ENCODE measurements around the gene KLF3.

KLF3 gene

DNA sequence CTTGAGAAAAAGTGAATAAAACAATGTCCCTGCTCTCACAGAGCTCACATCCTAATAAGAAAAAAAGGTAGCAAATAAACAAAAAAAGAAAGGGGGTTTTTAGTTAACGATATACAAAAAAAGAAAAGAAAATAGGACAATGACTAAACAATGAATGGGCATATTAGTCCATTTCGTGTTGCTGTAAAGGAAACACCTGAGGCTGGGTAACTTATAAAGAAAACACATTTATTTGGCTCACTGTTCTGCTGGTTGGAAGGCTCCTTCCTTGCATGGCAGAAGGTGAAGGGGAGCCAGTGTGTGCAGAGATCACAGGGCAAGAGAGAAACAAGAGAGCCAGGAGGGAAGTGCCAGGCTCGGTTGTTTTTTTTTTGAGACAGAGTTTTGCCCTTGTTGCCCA lies 4.7 kb upstream of the KLF3 start:
- no peak for DNase-seq

DNA sequence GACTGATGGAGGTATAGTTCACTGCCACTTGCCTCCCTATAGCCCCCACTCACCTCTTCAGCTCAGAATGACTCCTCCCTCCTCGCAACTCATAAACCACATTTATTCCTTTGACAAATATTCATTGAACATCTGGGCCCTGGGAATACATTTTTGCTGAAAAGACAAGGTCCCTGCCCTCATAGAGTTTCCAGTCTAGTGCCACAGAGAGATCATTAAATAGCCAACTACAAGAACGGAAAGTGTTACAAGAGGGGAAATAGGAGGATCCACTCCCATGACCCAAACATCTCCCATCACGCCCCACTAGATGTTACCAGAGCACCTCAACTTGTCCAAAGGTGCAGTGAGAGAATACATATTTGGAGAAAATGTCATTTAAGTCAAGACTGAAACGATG lies 3.2 kb upstream of the KLF3 start:
- no peak for DNase-seq

DNA sequence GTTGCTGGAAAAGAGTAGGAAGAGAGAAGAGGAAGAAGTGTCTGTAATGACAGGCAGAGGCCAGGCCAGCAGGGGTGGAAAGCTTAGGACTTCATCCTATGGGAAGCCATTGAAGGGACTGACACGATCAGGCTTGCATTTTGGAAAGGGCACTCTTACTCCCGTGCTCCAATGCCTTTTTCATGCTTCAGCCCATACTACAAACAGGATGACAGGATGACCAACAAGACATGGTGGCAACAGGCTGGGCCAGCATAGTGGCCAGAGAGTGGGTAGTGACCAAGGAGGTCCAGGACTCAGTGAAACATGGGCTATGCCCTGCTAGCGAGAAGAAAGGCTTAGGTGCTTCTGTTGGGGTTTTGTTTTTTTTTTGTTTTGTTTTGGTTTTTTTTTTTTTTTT lies 2.6 kb upstream of the KLF3 start:
- DNase-seq = no peak

DNA sequence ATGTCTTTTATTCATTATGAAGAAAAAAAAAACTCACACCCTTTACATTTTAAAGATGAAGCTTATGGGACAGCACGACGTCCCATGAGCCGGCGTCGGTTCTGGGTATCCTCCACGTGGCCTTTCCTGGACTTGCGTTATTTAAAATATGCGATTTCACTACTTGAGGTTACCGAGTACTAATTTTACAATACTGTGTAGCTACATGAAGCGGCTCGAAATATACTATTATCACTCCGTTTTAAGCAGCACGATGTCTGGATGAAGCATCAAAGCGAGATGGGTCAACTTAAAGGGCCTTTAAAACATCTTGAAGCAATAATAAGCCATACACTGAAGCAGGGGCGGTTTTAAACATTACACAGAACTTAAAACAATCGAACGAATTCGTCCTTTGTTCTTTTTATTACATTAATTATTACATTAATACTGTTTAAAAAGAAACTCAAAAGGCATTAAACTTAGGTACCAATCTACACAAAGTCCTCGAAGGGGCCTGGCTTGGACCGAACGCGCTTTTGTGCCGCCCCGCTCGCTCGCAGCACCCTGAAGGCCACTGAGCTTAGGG lies 1.4 kb upstream of the KLF3 start:
- DNase-seq = no peak

DNA sequence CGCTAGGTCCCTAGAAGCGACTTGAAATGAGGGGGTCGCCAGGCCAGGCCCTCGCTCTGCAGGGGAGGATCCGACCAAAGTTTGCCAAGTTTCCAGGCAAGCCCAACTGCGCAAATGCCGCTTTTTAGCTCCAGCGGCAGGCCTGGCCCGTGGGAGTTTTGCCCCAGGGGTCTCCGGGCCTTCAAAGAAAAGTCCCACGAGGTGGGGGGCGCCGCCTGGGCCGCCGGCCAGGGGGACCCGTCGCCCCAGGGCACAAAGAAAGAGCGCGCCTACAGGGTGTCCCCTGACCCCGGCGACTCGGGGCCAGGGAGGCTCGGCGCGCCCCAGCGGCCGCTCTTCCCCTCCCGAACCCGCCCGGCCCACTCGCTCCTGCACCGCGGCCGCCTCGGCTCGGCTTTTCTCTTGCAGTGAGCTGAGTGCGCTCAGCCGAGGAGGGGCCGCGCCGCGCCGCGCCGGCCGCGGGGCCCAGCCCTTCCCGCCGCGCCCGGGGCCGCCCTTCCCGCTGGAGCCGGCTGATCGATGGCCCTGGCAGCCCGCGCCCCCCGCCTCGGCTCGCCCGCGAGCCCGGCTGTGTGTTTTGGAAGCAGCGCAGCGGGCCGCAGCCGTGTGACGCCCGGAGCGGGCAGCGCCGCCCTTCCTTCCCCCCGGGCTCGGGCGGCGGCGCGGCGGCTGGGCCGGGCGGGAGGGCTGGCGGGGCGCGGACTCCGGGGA lies 754 bp upstream of the KLF3 start:
- peak; percentile 67 for DNase-seq

DNA sequence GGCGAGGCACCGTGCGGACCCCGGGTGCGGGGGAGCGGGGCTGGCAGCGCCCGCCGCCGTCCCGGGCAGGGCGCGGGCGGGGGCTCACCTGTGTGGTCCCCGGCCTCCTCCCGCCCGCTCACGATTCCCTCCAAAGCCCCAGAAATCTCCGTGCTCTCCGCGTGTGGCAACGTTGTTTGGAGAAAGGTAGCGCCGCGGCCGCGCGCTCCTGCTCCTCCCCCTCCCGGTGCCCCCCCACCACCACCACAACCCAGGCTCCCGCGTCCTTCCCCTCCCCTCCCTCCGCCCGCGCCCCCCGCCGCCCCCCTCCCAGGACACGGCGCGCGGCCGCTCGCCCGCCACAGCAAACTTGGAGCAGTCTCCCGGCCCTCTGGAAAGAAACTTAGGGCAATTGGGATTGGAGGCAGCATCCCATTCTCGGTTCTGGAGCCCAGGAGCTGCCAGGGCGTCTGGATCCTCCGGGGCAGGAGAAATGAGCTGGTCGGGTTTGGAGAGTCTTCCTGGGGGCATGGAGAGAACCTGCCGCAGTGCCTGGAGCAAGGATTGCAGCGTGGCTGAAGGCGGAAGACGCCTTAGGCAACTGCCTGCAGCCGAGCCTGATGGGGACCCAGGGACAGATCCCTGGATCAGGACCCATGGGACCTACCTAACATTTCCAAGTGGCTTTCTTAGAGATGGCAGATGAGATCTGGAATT lies 855 bp downstream of the KLF3 start:
- peak; percentile 52 for DNase-seq

DNA sequence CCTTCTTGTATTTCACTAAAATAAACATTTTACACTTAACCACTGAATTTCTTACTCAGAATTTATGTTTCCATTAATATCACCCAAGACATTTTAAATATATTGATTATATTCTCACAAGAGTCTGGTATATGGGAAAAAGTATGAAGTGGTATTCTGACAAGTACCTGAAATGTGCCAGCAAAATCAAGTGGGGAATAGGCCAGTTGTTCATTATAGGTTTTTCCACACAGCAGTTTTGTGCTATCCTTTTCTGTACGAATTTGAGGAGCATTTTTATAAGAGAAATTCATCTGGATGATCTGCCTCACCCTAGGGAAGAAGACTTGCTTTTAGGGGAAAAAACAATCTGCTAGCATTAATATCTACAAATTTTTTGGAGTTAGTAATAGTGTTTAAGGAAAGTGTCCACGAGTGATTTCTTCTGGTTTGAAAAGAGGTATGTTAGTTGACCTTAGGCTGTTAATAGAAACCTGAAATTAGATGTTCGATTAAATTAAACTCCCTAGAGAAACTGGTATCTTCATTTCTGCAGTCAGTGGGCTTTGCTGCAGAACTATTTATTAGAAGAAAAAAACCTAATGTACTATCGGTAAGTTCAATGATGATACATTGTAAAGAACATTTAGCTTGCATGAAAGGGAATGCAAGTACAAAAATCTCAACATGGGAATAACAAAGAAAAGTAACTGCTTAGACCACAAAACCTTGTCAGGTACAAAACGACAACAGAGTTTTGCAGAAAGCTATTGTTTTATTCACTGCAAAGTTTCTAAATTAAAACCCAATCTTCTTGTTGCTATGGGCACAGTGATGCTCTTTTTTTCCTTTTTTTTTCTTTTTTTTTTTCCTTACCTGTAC lies 1.8 kb downstream of the KLF3 start:
- peak; percentile 54 for DNase-seq

DNA sequence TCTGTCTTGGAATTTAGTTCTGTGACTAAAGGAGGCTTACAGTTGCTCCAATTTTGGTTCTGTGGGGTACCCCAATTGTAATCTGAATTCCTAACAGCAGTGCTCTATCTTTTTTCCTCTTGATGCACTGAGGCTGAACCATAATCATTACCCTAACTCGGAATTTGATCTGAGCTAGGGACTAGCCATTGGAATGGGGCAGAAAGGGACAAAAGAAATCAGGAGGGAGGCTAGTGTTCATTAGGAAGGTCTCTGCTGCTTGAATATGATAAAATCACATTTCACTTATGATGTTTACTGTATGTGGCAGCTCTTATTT lies 2.7 kb downstream of the KLF3 start:
- peak; percentile 80 for DNase-seq

DNA sequence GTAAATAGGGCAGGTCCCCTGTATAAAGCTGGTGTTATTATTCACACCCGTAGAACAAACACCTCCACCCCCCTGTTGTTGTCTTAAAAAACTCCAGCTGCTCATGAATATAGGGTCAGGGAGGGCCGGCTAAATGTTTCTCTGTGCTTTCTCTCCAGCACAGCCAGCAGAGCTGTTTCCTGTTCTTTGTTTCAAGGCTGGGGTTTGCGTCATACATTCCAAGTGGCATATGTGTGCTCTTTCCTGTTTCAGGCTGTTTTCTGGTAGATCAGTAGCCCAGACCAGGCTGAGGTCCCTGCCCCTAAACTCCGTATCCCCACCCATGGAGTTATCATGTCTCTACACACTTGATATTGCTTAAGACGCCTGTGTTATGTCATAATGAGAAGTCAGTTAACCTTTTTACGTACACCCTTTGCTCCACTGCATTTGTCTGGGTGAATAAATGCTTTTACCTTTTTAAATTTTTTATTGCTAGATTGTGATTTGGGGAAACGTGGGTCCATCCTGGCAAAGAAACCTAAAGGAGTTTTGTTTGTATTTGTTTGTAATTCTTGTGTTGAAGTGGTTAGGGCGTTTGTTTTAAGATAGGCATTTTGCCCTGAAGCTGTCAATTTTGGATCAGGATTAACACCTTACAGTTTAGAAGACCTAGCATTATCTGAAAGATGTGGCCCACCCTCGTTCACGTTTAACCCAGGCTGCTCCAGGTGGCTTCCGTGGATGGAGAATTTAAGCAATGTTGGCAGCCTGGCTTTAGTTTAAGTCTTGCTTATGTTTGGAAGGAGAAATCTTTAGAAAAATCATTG lies 3.3 kb downstream of the KLF3 start:
- DNase-seq = peak; percentile 97

DNA sequence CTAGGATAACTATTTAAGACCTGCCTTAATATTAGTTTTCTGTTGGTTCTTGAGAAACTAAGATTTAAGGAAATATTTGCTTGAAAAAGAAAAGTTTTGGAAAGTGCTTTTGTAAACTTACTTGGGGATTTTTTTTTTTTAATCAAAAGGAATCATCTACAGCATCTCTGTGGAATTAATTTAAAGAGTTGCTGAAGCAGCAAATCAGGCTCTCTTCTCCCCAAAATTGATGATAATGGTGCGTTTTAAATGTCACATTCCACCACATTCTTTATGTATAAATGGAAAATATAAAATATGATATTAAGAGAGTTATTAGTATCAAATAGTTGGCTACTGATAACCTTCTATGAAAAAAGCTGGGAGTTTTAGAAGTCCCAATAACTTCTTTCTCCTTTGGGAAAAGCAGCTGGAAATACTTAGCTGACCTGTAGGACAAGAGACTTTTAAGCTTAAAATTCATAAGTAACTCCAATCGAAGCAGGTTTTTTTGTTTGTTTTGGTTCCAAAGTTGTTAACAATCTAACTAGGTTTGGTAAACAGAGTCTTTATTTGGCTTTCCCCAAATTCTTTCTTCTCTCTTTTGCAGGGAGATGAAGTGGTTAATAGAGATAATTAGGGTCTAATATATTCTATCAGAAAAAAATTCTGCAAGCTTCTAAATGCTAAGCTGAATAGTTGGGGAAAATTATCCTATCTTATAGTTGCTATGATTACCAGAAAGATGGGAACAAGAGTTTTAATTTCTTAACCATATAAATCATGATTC lies 4.4 kb downstream of the KLF3 start:
- no peak for DNase-seq

DNA sequence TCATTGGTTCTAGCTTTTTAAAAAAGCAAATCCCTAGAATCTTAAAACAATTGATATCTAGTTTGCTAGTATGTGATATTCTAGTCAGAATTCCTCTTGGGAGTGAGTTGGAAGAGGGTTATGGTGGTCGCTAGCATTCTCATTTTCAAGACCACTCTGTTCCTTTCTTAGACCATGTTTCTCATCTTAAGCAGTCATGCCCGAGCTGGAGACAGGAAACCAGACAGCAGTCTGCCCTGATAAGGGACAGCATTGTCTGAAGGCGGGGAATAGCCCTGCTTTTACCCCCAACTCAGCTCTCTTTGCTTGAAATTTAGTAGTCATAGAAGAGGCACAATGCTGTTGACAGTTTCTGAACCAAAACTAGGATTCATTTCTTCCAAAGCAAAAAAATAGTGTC lies 5.2 kb downstream of the KLF3 start:
- DNase-seq = no peak

DNA sequence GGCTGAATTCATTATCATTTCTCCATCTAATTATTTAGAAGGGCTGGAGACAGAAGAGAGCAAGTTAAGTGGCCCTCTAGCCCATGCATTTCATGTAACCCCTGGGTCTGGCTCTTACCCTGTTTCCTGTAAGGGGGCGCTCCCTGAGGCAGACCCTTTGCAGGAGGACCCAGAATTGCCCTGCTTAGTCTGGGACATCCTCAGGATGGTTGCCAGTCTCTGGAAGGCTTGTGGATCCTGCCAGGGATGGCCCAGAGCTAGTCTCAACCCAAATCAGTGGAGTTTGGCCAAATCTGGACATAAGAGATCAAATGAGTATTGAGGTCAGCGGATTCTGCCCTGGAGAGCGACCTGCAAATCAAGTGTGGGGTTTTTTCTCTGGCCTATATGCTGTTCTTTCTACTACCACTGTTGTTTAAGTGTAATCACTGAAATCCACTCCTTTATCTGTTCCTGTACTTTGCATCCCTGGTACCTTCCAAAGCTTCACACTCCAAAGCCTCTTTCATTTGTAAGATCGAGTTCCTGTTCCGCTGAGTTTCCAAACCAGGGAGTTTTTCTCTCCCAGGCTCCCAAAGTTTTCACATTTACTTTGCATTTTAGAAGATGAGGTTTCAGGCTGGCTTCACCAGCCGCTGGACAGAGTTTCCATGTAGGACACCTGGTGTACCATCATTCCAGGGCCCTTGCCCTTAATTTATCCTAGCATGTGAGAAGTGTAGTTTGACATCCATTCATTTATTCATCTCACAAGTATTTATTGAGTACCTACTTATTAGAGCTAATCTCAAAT lies 6.3 kb downstream of the KLF3 start:
- DNase-seq = no peak

DNA sequence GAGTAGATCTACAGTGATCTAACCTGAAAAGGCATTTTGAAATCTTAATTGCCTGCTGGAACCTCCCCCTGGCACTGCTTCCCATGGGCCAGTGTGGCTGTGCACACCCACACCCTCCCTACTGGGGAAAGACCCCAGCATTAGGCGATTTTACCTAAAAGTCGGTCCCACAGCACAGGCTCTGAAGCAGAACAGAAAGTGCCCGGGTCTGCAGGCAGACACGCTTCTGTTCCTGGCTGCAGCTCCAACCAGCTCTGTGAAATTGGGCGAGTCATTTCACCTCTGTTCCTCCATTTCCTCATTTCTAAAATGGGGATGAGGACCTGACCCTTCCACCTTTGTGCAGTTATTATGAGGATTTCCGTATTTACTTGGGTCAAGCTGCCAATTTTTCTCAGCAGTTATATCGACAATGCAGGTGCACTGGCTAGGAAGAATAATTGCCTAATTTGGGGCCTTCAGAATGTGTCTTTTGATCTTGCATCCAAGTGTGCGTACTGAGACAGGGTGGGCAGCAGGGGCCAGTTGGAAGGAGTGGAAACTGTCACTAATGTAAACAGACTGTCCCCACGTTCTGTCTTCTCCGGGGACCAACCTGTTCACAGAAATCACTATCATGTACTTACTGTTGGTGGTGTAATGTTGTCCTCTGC lies 7.1 kb downstream of the KLF3 start:
- no peak for DNase-seq

DNA sequence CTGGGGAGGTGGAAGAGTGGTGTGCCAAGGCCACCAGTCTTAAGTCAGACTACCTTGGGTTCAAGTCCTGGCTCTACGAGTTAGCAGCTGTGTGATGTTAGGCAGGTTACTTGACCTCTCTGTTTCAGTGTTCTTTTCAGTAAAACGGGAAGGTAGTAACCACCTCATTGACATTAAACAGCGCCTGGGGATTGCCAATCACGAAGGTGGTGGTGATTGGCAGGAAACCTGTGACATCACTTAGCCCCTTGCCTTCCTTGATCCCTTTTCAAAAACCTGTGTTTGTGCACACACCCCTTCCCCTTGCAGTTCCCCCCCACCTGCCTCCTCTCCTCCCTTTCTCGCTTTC lies 7.6 kb downstream of the KLF3 start:
- no peak for DNase-seq

DNA sequence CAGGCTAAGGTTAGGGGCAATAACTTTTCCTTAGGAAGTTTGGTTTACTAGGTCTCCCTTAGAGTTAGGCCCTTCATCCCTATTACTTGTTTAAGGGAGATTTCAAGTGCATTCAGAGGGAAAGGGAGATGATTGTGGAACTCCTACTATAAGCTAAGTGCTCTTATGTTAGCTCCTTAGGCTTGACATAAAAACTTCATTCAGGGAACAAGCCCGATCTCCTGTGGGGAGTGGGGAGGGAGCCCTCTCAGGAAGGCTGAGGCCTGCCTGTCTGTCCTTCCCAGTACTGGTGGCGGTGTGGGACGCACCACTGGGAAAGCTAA lies 8.0 kb downstream of the KLF3 start:
- DNase-seq = no peak

DNA sequence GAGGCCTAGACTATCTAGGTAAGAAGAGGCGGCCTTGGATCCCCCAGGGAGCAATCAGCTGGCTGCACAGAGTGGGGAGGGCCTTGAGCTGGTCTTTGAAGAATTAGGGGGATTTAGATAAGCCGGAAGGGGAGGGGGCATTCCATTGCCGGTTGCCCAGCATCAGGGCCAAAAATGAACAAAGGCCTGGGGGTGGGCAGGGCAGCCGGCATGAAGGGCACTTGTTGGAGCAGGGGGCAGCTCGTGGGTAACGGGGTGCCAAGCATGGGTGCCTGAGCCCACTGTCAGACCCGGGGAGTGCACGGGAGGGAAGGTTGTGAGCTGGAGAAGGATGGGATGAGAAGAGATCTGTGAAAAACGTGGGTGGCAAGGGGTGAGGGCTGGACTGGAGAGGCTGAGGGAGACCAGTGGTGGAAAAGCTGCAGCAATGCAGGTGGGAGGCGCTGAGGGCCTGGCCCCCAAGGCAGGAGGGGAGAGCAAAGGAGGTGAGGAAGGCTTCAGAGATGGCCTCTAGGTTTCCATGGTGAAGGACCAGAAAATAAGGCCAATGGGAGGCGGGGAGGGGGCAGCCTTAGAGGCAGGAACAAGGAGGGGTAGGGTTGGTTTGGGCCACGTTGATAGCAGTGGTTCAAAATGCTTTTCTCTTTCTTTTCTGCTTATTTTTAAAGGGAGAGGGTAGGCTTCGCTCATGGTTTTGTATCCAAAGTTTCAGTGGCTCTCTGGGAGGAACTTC lies 8.6 kb downstream of the KLF3 start:
- no peak for DNase-seq

DNA sequence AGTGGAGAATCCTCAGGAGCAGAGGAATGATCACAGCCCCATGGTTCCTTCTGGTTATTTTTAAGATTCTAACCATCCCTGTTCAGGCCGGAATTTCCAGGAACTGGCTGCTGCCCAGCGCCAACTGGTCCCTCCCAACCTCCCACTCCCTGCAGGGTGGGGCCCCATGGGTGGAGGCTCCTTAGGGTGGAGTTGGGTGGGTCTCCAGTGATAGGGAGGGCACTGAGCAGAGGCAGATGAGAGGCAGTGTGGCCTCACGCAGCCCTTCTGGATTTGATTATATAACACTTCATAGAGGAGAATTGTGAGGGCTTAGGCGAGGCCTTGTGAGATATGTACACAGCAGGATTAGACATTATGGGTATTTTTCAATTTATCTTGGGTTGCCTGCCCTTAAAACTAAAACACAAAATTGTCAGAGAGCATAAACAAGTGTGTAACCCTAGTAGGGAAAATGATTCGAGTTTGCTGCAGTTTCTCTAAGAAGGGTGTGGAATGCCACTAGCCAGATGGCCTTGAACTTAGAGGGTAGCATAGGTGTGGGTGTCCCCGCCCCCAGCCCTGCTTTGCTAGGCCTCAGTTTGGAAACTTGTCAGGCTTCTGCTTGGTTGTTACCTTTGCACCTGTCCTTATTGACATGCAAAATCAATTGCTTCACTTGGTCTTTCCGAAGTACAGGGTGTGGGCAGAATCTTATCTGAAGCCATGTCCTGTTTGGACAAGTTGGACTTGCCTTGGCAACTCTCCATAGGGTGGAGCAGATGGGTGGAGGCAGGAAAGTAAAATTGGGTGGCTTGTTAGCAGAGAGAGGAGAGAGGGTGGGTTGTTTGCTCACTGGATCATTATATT lies 9.4 kb downstream of the KLF3 start:
- no peak for DNase-seq

DNA sequence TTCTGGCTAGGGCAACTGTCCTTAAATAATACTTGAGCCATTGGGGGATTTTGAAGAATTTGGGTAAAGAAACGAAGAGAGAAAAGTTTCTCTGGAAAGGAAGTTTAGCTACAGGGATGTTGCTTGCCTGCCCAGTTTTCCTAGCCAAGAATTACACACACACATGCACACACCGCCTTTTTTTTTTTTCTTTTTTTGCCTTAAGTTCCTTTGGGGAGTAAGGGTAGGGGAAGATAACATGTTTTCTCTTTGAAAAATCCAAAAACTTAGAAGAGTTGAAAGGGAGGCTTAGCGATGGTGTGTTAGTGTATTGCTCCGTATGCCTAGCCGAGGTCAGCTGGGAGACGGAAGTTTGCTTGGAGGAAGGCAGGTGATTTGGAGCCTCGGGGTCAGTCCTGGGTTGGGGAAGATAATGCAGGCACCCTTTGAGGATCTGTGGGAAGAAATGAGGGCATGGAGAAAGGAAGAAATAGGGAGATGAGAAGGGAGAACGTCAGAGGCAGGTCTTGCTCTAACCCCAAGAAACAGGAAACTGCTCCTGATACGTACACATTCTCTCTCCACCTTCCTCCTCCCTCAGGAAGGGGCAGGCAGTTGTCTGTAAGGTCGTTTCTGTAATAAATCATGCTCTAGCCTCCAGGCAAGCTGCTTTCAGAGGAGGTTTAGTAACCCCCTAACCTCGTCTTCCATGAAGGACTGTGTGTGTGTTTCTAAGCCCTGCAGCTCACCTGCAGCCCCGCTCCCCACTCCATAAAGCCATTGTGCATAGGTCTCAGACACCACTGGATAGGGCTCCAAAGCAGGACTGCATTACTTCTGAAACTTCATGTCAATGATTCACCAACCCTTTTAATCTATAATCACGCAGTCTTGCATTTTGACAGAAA lies 10.5 kb downstream of the KLF3 start:
- DNase-seq = peak; percentile 67
